ENCODE data around the gene TBC1D5. TPM values are rescaled to one million over a fixed set of nuclear protein-coding genes. Genes with fewer than 3 reads are reported as not detected.

Gene TBC1D5
- total and polyA plus RNA-seq, 4 donors = 34.6 to 135 (median 69.1) TPM

- no peak overlapping the region for H3K4me3 ChIP-seq (ENCODE audit: low read depth, low read length)
- H3K27me3 ChIP-seq (ENCODE audit: control insufficient read depth, insufficient read depth, low read length) = no peaks in the 10 kb centered on the region
- H3K27ac ChIP-seq (ENCODE audit: low read depth, low read length) = no peak overlapping the region
- peak in 1 of 6 donors; percentile 68 for DNase-seq (ENCODE audit: low read depth in 4 of 6, low spot score in 6 of 6)
- no peaks in the 10 kb centered on the region for H3K36me3 ChIP-seq (ENCODE audit: control insufficient read depth, insufficient read depth, low read length)
- no peaks in the 10 kb centered on the region for H3K9me3 ChIP-seq (ENCODE audit: control insufficient read depth, insufficient read depth, low read length)
- no peaks in the 10 kb centered on the region for H3K4me1 ChIP-seq (ENCODE audit: control insufficient read depth, insufficient read depth, low read length)
Measured at GRCh38 chr3:17235310-17235709, 507.1 kb downstream of the TBC1D5 start.

DNA sequence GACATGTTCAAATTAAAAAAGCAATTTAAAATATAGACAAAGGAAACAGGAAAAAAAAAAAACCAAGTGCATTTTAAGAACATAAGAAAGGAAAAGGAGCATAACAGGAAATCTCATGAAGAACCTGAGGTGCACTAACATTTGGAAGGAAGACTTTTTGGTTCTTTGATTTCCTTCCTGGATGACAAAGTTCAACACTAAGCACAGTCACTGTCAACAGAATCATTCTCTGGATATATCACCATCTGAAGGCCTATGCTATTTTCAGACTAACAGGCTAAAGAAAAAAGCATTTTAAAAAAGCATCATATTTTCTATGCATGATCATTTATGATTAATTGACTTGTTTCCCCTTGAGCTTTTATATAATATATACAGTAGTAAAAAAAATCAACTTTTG, 508.0 kb downstream of the TBC1D5 start:
- Histone ChIP-seq H3K27ac (ENCODE audit: low read depth, low read length) (no peak overlapping the region), H3K9me3 (ENCODE audit: control insufficient read depth, insufficient read depth, low read length) (no peaks in the 10 kb centered on the region), H3K4me3 (ENCODE audit: low read depth, low read length) (no peak overlapping the region), H3K27me3 (ENCODE audit: control insufficient read depth, insufficient read depth, low read length) (no peaks in the 10 kb centered on the region), H3K36me3 (ENCODE audit: control insufficient read depth, insufficient read depth, low read length) (no peaks in the 10 kb centered on the region), H3K4me1 (ENCODE audit: control insufficient read depth, insufficient read depth, low read length) (no peaks in the 10 kb centered on the region)
- no peak for DNase-seq (ENCODE audit: low read depth in 4 of 6, low spot score in 6 of 6)

DNA sequence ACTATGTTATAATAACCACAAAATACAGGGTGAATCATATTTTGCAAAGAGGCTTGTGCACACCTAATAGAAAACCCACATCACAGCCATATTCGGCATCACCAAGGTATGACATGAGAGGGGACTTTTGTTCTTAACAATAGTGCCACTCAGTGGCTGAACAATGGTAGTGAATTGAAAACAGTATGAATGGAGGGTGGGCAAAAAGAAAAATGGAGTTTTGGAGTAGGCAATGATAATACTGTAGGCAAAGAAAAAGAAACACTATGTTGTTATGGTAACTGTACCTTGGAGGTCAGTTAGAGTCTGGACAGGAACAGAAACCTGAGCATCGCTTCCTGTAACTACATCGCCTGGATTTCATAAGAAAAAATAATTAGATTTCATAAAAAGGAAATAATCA, 509.0 kb downstream of the TBC1D5 start:
- no peaks in the 10 kb centered on the region for H3K9me3 ChIP-seq (ENCODE audit: control insufficient read depth, insufficient read depth, low read length)
- 0% methylated on average over 1 of the region's 3 CpGs for WGBS (ENCODE audit: insufficient coverage)
- no peak overlapping the region for H3K4me3 ChIP-seq (ENCODE audit: low read depth, low read length)
- H3K27me3 ChIP-seq (ENCODE audit: control insufficient read depth, insufficient read depth, low read length) = no peaks in the 10 kb centered on the region
- no peaks in the 10 kb centered on the region for H3K36me3 ChIP-seq (ENCODE audit: control insufficient read depth, insufficient read depth, low read length)
- peak; percentile 13 to 92 (median 32) for DNase-seq (ENCODE audit: low read depth in 4 of 6, low spot score in 6 of 6)
- H3K27ac ChIP-seq (ENCODE audit: low read depth, low read length) = no peak overlapping the region
- H3K4me1 ChIP-seq (ENCODE audit: control insufficient read depth, insufficient read depth, low read length) = no peaks in the 10 kb centered on the region

GRCh38 chr3:17232442-17232841, 510.0 kb downstream of the TBC1D5 start:
- peak in 1 of 6 donors; percentile 16 for DNase-seq (ENCODE audit: low read depth in 4 of 6, low spot score in 6 of 6)
- H3K4me3 ChIP-seq (ENCODE audit: low read depth, low read length) = no peak overlapping the region
- no peaks in the 10 kb centered on the region for H3K36me3 ChIP-seq (ENCODE audit: control insufficient read depth, insufficient read depth, low read length)
- H3K27ac ChIP-seq (ENCODE audit: low read depth, low read length) = no peak overlapping the region
- no peaks in the 10 kb centered on the region for H3K9me3 ChIP-seq (ENCODE audit: control insufficient read depth, insufficient read depth, low read length)
- H3K27me3 ChIP-seq (ENCODE audit: control insufficient read depth, insufficient read depth, low read length) = no peaks in the 10 kb centered on the region
- H3K4me1 ChIP-seq (ENCODE audit: control insufficient read depth, insufficient read depth, low read length) = no peaks in the 10 kb centered on the region

- H3K4me1 ChIP-seq (ENCODE audit: control insufficient read depth, insufficient read depth, low read length) = no peaks in the 10 kb centered on the region
- no peaks in the 10 kb centered on the region for H3K27me3 ChIP-seq (ENCODE audit: control insufficient read depth, insufficient read depth, low read length)
- no peak overlapping the region for H3K4me3 ChIP-seq (ENCODE audit: low read depth, low read length)
- H3K36me3 ChIP-seq (ENCODE audit: control insufficient read depth, insufficient read depth, low read length) = no peaks in the 10 kb centered on the region
- no peak overlapping the region for H3K27ac ChIP-seq (ENCODE audit: low read depth, low read length)
- no peak for DNase-seq (ENCODE audit: low read depth in 4 of 6, low spot score in 6 of 6)
- WGBS (ENCODE audit: insufficient coverage) = 80% methylated on average over 1 of the region's 3 CpGs
- no peaks in the 10 kb centered on the region for H3K9me3 ChIP-seq (ENCODE audit: control insufficient read depth, insufficient read depth, low read length)
Measured at GRCh38 chr3:17231537-17232261, 510.7 kb downstream of the TBC1D5 start.

GRCh38 chr3:17227472-17227871, 515.0 kb downstream of the TBC1D5 start:
- DNase-seq (ENCODE audit: low read depth in 4 of 6, low spot score in 6 of 6) = no peak
- Histone ChIP-seq H3K27me3 (ENCODE audit: control insufficient read depth, insufficient read depth, low read length) (no peaks in the 10 kb centered on the region), H3K36me3 (ENCODE audit: control insufficient read depth, insufficient read depth, low read length) (no peaks in the 10 kb centered on the region), H3K9me3 (ENCODE audit: control insufficient read depth, insufficient read depth, low read length) (no peaks in the 10 kb centered on the region), H3K4me3 (ENCODE audit: low read depth, low read length) (no peak overlapping the region), H3K4me1 (ENCODE audit: control insufficient read depth, insufficient read depth, low read length) (no peaks in the 10 kb centered on the region), H3K27ac (ENCODE audit: low read depth, low read length) (no peak overlapping the region)
- WGBS (ENCODE audit: insufficient coverage) = no CpG with 5 or more reads among the region's 2 CpGs

DNA sequence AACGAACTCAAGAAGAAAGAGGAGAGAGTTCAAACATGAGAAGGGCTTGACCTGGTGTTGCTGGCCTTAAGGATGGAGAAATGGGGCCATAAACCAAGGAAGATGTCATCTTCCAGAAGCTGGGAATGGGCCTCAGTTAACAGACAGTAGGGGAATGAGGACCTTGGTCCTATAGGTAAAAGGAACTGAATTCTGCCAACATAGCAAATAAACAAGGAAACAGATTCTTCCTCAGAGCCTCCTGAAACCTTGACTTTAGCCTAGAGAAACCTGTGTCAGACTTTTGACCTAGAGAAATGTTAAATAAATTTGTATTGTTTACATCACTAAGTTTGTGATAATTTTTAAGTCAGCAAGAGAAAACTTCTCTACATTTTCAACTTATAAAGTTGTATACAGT, 520.9 kb downstream of the TBC1D5 start:
- no peak for DNase-seq (ENCODE audit: low read depth in 4 of 6, low spot score in 6 of 6)
- no peak overlapping the region for H3K4me3 ChIP-seq (ENCODE audit: low read depth, low read length)
- no peak overlapping the region for H3K27ac ChIP-seq (ENCODE audit: low read depth, low read length)
- no peaks in the 10 kb centered on the region for H3K36me3 ChIP-seq (ENCODE audit: control insufficient read depth, insufficient read depth, low read length)
- peaks cover 3% of the 10 kb centered on the region for H3K9me3 ChIP-seq (ENCODE audit: control insufficient read depth, insufficient read depth, low read length)
- no peaks in the 10 kb centered on the region for H3K27me3 ChIP-seq (ENCODE audit: control insufficient read depth, insufficient read depth, low read length)
- WGBS (ENCODE audit: insufficient coverage) = 100% methylated on average over 1 of the region's 1 CpG
- no peaks in the 10 kb centered on the region for H3K4me1 ChIP-seq (ENCODE audit: control insufficient read depth, insufficient read depth, low read length)

- no peaks in the 10 kb centered on the region for H3K36me3 ChIP-seq (ENCODE audit: control insufficient read depth, insufficient read depth, low read length)
- no peak for DNase-seq (ENCODE audit: low read depth in 4 of 6, low spot score in 6 of 6)
- no peaks in the 10 kb centered on the region for H3K4me1 ChIP-seq (ENCODE audit: control insufficient read depth, insufficient read depth, low read length)
- WGBS (ENCODE audit: insufficient coverage) = no CpG with 5 or more reads among the region's 2 CpGs
- H3K27me3 ChIP-seq (ENCODE audit: control insufficient read depth, insufficient read depth, low read length) = no peaks in the 10 kb centered on the region
- peaks cover 3% of the 10 kb centered on the region for H3K9me3 ChIP-seq (ENCODE audit: control insufficient read depth, insufficient read depth, low read length)
- H3K4me3 ChIP-seq (ENCODE audit: low read depth, low read length) = no peak overlapping the region
- H3K27ac ChIP-seq (ENCODE audit: low read depth, low read length) = no peak overlapping the region
Measured at GRCh38 chr3:17219593-17219992, 522.8 kb downstream of the TBC1D5 start.

DNA sequence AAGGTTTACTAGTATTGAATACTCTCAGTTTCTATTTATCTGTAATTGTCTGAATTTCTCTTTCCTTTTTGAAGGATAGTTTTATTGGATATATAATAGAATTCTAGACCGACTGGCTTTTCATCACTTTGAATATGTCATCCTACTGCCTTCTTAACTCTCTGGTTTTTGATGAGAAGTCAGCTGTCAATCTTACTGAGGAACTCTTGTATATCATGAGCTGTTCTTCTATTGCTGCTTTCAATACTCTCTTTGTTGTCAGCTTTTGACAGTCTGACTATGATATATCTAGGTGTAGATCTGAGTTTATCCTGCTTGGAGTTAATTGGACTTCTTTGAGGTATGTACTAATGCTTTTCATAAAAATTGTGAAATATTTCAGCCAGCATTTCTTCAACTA, 523.8 kb downstream of the TBC1D5 start:
- H3K4me3 ChIP-seq (ENCODE audit: low read depth, low read length) = no peak overlapping the region
- no CpG with 5 or more reads among the region's 1 CpG for WGBS (ENCODE audit: insufficient coverage)

DNA sequence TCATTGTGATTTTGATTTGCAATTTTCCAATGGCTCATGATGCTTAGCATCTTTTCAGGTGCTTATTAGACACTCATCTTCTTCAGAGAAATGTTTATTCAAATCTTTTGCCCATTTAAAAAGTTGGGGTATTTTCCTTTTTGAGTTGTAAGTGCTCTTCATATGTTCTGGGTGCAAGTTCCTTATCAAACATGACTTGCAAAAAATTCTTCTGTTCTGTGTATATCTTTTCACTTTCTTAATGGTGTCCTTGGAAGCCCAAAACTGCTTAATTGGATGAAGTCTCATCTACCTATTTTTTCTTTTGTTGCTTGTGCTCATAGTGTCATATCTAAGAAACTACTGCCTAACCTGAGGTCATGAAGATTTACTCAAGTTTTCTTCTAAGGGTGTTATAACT, 524.8 kb downstream of the TBC1D5 start:
- Histone ChIP-seq H3K36me3 (ENCODE audit: control insufficient read depth, insufficient read depth, low read length) (no peaks in the 10 kb centered on the region), H3K27ac (ENCODE audit: low read depth, low read length) (no peak overlapping the region), H3K4me3 (ENCODE audit: low read depth, low read length) (no peak overlapping the region), H3K4me1 (ENCODE audit: control insufficient read depth, insufficient read depth, low read length) (no peaks in the 10 kb centered on the region), H3K27me3 (ENCODE audit: control insufficient read depth, insufficient read depth, low read length) (no peaks in the 10 kb centered on the region), H3K9me3 (ENCODE audit: control insufficient read depth, insufficient read depth, low read length) (peaks cover 3% of the 10 kb centered on the region)
- DNase-seq (ENCODE audit: low read depth in 4 of 6, low spot score in 6 of 6) = no peak

More for the DNA sequence above, 523.8 kb downstream of the TBC1D5 start:
- Histone ChIP-seq H3K9me3 (ENCODE audit: control insufficient read depth, insufficient read depth, low read length) (peaks cover 3% of the 10 kb centered on the region), H3K27ac (ENCODE audit: low read depth, low read length) (no peak overlapping the region), H3K36me3 (ENCODE audit: control insufficient read depth, insufficient read depth, low read length) (no peaks in the 10 kb centered on the region), H3K27me3 (ENCODE audit: control insufficient read depth, insufficient read depth, low read length) (no peaks in the 10 kb centered on the region), H3K4me1 (ENCODE audit: control insufficient read depth, insufficient read depth, low read length) (no peaks in the 10 kb centered on the region)
- DNase-seq (ENCODE audit: low read depth in 4 of 6, low spot score in 6 of 6) = no peak

All from spinal cord (tissue), 10 donors.